ENCODE data around the gene C1QL2.

DNA sequence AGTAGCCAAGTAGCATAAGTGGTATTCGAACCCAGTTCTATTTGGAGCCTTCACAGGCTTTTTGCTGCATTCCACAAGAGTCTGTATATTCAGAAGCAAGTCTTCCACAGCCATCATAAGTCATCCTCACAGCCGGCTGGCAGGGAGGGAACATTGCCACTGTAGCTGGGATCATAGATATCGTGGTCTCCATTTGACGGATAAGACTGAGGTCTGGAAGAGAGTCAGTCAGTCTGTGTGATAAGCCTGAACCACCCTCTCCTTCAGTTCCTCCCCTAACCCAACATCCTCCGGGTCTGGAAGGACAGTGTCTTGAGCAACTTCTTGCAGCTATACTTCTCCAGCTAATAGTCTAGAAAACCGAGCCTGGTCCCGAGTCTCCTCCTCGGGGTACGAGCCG lies 17.0 kb upstream of the C1QL2 start:
- TF ChIP-seq, protein P1, sequence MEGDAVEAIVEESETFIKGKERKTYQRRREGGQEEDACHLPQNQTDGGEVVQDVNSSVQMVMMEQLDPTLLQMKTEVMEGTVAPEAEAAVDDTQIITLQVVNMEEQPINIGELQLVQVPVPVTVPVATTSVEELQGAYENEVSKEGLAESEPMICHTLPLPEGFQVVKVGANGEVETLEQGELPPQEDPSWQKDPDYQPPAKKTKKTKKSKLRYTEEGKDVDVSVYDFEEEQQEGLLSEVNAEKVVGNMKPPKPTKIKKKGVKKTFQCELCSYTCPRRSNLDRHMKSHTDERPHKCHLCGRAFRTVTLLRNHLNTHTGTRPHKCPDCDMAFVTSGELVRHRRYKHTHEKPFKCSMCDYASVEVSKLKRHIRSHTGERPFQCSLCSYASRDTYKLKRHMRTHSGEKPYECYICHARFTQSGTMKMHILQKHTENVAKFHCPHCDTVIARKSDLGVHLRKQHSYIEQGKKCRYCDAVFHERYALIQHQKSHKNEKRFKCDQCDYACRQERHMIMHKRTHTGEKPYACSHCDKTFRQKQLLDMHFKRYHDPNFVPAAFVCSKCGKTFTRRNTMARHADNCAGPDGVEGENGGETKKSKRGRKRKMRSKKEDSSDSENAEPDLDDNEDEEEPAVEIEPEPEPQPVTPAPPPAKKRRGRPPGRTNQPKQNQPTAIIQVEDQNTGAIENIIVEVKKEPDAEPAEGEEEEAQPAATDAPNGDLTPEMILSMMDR (IDR thresholded peaks at IDR 0.05) = no peak
- TF ChIP-seq ZFX (IDR thresholded peaks at IDR 0.05; ENCODE audit: borderline replicate concordance) = no peak

Measured in 22Rv1 (cell line).